ENCODE data around the gene MRPL23. TPM values are rescaled to one million over a fixed set of nuclear protein-coding genes. Genes with fewer than 3 reads are reported as not detected.

Gene MRPL23
- total RNA-seq, 4 donors from 2014 or later, result 93.3 to 116 (median 95.0) TPM

DNA sequence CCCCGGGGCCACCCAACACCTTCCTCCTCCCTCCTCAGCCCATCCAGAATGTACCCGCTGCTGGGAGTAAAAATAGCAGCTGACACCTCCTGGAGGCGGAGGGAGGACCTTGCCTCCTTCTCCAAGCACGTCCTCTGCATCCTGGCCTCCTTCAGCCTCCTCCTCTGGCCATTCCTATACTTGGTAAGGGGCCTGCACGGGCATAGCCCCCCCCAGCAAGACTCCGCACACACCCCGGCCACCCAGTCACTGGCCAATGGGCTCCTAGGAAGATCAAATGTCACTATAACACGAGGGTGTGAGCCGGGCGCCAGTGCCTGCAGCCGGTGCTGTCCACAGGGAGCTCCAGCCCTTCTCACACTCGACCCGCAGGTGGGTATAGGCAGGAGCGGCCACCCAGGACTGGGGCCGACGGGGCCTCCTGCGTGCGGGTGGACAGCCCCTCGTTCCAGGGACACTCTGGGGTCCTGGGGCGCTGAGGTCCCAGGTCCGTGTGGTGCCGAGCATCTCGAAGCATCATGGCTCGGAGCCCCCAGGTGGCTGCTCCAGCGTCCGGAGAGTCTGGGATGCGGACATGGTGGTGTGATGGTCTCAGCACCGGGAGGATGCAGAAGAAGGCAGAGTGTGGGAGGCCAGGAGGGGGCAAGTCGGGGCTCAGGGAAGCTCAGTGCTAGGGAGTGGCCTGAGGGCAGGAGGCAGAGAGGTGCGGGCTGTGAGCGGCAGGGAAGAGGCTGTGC is 27.6 kb upstream of the MRPL23 start, which contains the start of gene TNNT3:
Gene TNNT3, plus strand, starts transcription at position 313 of the 737 bp plus-strand sequence. CDS start 3,172 bp downstream, outside the sequence.
- no peaks in the 10 kb centered on the region for H3K9me3 ChIP-seq
- no peak within 1 kb of the TSS for H3K4me3 ChIP-seq
- TF ChIP-seq, protein P1, sequence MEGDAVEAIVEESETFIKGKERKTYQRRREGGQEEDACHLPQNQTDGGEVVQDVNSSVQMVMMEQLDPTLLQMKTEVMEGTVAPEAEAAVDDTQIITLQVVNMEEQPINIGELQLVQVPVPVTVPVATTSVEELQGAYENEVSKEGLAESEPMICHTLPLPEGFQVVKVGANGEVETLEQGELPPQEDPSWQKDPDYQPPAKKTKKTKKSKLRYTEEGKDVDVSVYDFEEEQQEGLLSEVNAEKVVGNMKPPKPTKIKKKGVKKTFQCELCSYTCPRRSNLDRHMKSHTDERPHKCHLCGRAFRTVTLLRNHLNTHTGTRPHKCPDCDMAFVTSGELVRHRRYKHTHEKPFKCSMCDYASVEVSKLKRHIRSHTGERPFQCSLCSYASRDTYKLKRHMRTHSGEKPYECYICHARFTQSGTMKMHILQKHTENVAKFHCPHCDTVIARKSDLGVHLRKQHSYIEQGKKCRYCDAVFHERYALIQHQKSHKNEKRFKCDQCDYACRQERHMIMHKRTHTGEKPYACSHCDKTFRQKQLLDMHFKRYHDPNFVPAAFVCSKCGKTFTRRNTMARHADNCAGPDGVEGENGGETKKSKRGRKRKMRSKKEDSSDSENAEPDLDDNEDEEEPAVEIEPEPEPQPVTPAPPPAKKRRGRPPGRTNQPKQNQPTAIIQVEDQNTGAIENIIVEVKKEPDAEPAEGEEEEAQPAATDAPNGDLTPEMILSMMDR (IDR thresholded peaks at IDR 0.05), result no peak
- TF ChIP-seq POLR2A (IDR thresholded peaks at IDR 0.05), result no peak
- H3K4me1 ChIP-seq, result peaks cover 0 to 9% (median 0%) of the 10 kb centered on the region in 4 donors
- no peak within 1 kb of the TSS for H3K27ac ChIP-seq
- no peaks in the 10 kb centered on the region for H3K27me3 ChIP-seq
- peak in 1 of 3 donors; percentile 40 for DNase-seq
- H3K36me3 ChIP-seq, result no peaks in the 10 kb centered on the region

DNA sequence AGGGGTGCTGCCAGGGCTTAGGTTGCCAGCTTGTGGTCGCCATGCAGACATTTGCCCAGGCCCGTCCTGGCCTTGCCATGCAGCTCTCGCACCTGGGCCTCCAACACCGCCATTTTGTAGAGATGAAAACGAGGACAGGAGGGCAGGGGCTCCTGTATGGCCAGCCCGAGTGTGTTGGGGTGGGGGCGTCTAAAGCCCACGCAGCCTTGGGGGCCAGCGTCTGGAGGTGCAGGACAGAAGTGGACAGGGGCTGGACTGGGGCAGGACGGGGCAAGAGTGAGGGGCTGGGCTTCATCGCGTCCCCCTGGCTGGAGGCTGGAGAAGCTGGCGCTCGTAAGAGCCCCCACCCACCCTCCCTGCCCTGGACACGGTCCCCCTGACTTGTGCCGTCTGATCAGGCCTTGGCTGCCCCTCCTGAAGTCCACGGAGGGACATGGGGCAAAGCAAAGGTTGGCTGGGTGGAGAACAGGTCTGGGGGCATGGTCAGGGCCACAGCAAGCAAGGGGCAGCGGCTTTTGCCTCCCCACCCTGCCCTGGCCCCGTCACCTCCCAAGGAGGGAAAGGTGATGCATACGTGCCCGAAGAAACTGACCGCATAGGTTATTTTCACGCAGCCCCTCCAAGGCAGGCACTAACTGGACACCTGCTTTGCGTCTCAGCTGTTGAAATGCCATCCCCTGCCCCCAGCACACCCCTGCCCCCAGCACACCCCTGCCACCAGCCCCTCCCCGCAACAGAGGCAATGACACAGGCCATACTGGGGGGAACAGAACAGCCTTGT is 26.8 kb upstream of the MRPL23 start:
- H3K9me3 ChIP-seq, result no peaks in the 10 kb centered on the region
- no peaks in the 10 kb centered on the region for H3K27me3 ChIP-seq
- no peak overlapping the region for H3K27ac ChIP-seq

DNA sequence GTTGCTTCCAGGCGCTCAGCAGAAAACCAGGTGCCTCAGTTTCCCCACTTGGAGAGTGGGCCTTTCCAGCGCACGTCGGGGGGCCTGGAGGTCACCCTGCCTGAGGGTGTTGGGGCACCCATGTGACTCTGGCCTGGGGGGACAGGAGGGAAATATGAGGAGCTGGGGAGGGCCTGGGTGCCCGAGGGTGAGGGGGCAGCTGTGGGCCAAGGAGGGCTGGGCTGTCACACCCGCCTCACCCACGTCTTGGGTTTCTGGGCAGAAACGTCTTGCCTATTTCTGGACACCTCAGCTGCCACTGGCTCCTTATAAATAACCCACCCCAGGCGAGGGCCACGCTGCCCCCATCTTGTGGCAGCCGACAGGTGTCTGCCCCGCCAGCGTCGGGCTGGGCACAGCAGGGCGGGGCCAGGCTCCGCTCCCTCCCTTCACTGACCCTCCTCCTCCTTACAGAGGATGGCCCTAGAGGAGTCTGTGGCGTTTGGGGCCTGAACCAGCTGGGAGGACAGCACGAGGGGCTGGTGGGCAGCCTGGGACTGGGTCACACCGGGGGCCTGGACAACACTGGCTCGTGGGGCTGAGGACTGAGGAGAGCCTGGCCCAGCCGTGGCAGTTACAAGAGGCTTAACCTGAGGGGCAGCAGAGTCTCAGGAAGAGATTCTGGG is 26.1 kb upstream of the MRPL23 start:
- H3K4me1 ChIP-seq, result peaks cover 0 to 9% (median 0%) of the 10 kb centered on the region in 4 donors
- no peaks in the 10 kb centered on the region for H3K36me3 ChIP-seq
- no peak overlapping the region for H3K27ac ChIP-seq
- TF ChIP-seq, protein P1 (IDR thresholded peaks at IDR 0.05), result no peak
- TF ChIP-seq POLR2A (IDR thresholded peaks at IDR 0.05), result no peak
- peak in 1 of 3 donors; percentile 42 for DNase-seq
- H3K4me3 ChIP-seq, result no peak overlapping the region
- H3K9me3 ChIP-seq, result no peaks in the 10 kb centered on the region
- no peaks in the 10 kb centered on the region for H3K27me3 ChIP-seq

More for the DNA sequence above, 26.8 kb upstream of the MRPL23 start:
- peaks cover 0 to 9% (median 0%) of the 10 kb centered on the region in 4 donors for H3K4me1 ChIP-seq
- H3K4me3 ChIP-seq, result no peak overlapping the region
- TF ChIP-seq, protein P1 (IDR thresholded peaks at IDR 0.05), result no peak
- TF ChIP-seq POLR2A (IDR thresholded peaks at IDR 0.05), result no peak
- H3K36me3 ChIP-seq, result no peaks in the 10 kb centered on the region
- no peak for DNase-seq

DNA sequence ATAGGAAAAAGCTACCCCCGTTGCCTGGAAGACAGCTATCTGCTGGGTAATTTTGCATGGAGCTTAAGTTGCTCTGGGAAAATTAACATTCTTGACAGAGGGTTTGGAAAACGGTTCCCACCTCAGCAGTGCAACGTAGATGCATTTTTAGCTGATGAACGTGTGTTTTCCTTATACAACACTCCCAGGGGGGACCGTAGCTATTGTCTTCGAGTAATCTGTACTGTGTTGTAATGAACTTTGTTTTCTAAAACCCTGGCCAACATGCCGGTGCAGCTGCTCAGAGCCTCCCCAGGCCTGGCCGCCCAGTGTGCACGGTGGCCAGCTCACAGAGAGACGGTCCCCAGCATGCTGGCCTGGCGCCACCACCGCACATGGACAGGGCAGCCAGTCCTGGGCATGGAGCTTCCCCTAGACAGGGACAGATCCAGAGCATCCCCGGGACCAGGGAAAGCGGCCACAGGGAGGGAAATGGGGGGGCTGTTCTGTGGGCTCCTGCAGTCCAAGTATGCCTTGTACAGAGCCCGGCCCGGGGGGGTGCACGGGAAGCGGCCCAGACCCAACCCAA is 25.5 kb upstream of the MRPL23 start:
- Histone ChIP-seq H3K27me3 (no peaks in the 10 kb centered on the region), H3K36me3 (no peaks in the 10 kb centered on the region), H3K27ac (no peak overlapping the region), H3K4me3 (no peak overlapping the region), H3K9me3 (no peaks in the 10 kb centered on the region), H3K4me1 (peaks cover 0 to 5% (median 0%) of the 10 kb centered on the region in 4 donors)
- TF ChIP-seq, protein P1 (IDR thresholded peaks at IDR 0.05), result no peak
- no peak for TF ChIP-seq POLR2A (IDR thresholded peaks at IDR 0.05)
- peak in 1 of 3 donors; percentile 43 for DNase-seq

DNA sequence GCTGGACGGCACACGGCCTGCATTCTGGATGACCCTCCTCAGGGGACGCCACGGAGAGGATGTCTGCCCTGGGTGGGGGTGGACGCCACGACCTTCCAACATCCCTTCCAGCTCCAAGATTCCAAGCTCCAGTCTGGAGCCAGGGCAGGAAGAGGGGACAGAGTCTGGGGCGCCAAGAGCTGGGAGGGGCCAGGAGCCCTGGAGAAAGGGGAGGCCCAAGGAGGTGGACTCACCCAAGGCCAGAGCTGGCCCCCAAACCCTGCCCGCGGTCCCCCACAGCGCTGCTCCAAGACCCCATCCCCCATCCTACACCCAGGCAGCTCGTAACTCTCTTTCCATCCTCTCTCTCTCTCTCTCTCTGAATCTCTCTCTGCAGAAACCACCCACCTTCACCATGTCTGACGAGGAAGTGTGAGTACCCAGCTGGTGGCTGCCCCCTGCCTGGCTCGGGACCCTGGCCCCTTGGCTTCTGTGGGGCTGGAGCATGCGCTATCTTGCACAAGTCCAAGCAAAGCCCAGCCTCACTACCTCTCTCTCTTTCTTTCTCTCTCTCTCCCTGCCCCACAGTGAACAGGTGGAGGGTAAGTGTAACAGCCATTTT is 24.6 kb upstream of the MRPL23 start:
- Histone ChIP-seq H3K4me1 (peaks cover 0 to 5% (median 0%) of the 10 kb centered on the region in 4 donors), H3K27me3 (no peaks in the 10 kb centered on the region), H3K27ac (no peak overlapping the region), H3K36me3 (no peaks in the 10 kb centered on the region), H3K9me3 (no peaks in the 10 kb centered on the region), H3K4me3 (no peak overlapping the region)
- TF ChIP-seq POLR2A (IDR thresholded peaks at IDR 0.05), result no peak
- TF ChIP-seq, protein P1 (IDR thresholded peaks at IDR 0.05), result no peak
- no peak for DNase-seq
